GM18868 (cell line): ENCODE data around the gene IGDCC3.
"Not testable (repeated sequence)": the region's sequence is repeated elsewhere in the genome, so short reads cannot be mapped to it uniquely, and the experiment has no call there.

Experiments
- ATAC-seq: cut with Tn5 transposase; IDR thresholded peaks from one replicate; pipeline ENCODE4 v1.9.1; 2021; ENCODE audit warnings: mild to moderate bottlenecking, moderate library complexity; ENCODE audit not compliant: unreplicated experiment

IGDCC3 gene

GRCh38 chr15:65406424-65407000, 28.7 kb upstream of the IGDCC3 start:
- ATAC-seq, result no peak

GRCh38 chr15:65405791-65406423, 28.1 kb upstream of the IGDCC3 start:
- no peak for ATAC-seq

DNA sequence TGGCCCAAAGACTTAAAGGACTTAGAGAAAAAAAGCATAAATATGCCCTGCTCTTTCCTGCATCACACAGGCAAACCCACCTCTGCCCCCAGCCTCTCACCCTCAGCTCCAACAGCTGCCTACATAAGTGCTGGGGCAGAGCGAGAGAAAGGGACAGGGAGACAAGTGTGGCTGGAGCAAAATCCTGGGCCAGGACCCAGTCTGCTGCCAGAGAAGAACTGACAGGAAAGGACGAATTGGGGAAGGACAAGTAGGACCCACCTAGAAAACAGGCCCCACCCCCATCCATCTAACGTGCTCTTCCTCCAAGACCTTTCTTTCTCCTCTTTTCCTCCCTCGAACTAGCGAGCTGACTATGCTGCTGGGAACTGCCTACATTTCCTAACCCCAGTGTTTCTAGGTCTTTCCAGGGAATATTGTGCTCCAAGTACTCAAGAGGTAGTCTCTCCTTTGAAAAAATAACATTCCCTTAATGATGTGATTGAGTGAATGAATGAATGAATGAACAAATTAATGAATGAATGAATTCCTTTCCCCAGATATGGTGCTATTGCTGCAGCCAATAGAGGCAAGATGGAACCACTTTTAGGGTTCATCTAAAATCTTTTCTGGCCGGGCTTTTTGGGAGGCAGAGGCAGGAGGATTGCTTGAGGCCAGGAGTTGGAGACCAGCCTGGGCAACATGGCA, 26.5 kb upstream of the IGDCC3 start:
- no peak for ATAC-seq

- ATAC-seq, result no peak
These were observed 25.2 kb upstream of the IGDCC3 start for GRCh38 chr15:65402961-65403360.

DNA sequence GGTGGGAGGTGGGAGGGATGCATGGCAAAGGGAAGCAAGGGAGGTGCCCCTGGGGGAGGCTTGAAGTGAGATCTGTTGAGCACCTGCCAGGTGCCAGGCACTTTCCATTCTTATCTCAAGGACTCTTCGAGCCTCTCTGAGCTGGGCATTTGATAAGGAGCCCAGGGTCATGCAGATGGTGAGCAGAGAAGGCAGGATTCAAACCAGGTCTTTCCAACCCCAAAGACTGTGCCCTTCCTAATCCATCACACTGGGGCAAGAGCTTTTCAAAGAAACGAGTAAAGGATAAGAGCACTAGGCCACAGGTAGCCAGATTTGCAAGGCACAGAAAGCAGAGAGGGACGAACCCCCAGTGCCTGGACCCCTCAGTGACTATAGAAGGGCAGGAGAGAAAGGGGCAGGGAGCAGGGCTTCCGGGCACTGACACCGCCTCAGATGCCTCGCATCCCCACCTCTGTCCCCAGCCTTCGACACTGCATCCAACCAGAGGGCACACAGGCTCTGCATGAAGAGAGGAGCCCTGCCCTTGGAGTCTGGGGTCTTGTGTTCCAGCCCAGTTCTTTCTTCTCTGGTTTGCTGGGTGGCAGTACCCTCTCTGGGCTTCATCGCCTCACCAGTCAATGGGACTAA, 23.9 kb upstream of the IGDCC3 start:
- no peak for ATAC-seq

DNA sequence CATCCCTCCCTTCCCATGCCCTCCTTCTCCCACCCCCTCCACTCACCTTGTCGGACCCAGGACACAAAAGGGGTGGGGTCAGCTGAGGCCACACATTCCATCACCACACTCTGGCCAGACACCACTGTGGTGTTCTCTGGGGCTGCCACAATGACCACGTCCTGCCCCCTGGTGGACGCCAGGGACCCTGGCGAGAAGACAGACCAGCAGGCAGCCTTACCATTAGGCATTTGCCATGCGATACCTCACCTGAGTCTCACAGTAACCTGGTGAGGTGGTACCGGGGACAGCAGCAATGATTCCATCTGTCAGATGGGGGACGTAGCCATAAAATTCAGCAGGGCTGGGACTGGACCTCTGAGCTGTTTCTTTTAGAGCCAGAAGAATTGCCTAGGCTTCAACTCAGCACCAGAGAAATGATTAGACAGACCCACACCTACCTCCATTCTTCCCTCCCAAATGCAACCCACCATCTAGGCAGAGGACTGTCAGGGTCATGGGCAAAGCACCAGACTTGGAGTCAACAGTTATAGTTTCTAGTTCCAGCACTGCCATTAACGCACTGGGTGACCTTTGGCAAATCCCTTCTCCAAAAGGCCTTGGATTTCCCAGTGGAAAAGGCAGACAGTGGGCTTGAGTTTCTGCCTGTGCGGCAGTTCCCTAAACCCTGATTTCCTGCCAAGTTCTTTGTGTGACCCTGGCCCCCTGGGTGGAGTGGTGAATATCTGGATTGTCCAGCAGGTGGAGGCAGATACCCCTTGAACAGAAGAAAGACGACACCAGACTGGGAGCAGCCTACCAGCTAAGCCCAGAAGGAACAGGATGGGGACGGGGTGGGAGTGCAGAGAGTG, 23.2 kb upstream of the IGDCC3 start:
- no peak for ATAC-seq

- no peak for ATAC-seq
These were observed 22.2 kb upstream of the IGDCC3 start for GRCh38 chr15:65399997-65400396.

- ATAC-seq, result no peak
These were observed 21.4 kb upstream of the IGDCC3 start for GRCh38 chr15:65399001-65399706.

GRCh38 chr15:65398486-65398885, 20.7 kb upstream of the IGDCC3 start:
- ATAC-seq, result not testable (repeated sequence)

DNA sequence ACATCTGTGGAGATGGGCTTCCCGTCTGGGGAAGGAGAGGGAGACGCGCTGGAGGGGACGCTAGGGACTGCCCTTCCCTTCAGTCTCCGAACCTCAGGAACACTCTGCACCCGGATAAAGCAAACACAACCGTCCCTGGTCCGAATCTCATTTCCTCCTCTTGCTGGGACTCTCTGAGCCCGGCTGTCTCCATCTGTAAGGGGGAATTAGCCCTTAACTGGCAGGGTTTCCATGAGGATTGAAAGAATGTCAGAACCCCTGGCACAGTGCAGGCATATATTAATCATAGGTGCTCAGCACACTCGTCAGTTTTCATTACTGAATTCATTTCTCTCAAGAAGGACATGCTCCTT, 19.1 kb upstream of the IGDCC3 start:
- no peak for ATAC-seq

DNA sequence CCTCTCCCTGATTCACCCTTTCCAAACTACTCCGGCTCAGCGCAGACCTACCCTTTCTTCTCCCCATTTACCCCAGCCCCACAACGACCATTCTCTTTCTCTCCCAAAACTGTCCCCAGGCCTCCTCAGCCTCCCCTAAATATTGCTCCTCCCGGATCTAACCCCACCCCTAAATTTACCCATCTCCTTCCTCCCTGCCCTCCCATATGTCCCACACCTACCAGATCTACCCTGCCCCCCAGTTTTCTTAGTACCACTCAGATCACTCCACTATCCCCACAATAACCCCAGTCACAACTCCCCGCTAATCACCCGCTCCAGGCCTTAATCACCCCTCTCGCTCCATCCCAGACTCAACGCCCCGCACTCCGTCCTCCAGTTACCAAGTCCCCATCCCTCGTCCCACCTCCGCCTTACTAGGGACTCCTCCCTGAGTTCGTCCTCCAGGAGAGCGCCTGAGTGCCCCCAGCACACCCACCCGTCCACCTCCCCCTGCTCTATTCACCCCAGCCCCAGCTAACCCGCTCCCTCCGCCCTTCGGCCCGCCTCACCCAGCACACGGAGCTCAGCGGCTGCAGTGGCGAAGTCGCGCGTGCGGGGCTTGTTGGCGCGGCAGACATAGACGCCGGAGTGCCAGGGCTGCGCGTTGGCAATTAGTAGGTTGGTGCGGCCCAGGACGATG, 18.6 kb upstream of the IGDCC3 start:
- ATAC-seq, result no peak

GRCh38 chr15:65395567-65396202, 17.9 kb upstream of the IGDCC3 start:
- ATAC-seq, result no peak

DNA sequence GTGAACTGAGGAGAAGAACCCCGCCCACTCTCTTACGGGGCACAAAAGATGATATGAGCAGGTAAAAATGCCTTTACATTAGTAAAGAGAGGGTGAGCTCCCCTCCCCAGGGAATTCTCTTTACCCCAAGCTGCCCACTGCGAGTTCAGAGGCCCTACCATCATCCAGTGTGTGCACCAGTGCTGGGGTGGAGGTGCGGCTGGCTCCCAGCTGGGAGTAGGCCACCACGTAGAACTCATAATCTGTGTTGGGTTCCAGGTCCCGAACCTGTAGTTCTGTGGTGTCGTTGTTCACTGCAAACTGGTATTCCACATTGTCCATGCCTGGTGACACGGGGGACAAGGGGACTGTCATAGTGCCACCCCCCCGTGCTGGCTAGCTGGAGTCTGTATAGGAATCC, 17.1 kb upstream of the IGDCC3 start:
- ATAC-seq, result no peak

DNA sequence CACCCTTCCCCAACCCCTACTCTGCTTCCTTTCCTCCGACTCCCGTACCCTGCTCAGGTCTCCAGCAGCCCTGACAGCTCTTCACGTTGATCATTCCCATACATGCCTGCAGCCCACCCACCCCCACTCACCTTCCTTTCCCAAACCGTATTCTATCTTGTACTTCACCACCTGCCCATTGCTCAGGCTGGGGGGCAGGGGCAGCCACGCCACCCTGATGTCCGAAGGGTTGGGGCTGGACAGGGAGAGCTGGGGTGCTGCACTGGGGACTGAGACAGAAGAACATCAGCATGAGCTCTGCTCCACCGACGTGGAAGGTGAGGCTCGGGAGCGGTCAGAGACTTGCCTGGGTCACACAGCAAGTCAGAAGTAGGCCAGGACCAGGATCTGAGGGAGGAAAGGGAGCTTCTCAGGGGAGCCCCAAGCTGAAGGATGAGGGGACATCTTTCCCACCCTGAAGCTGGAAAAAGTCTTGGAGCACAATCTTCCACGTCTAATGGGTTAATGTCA, 16.5 kb upstream of the IGDCC3 start:
- ATAC-seq, result no peak

GRCh38 chr15:65393557-65393956, 15.8 kb upstream of the IGDCC3 start:
- ATAC-seq, result no peak

DNA sequence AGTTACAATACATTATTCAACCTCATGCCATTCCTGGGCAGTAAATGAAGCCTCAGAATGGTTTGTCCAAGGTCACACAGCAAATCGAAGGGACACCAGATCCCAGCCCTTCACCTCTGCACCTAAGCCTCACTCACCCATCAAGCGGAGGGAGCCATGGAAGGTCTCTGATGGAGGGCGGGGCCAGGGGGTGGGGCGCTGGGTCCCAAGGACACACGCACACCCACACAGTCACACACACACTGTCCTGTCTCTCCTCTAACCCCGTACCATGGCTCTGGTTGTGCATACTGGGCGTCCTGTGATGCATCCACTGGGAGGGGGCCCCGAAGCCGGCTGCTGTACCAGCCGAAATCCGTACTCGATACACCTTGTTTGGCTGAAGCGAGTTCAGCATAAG, 15.3 kb upstream of the IGDCC3 start:
- ATAC-seq, result no peak

GRCh38 chr15:65392368-65392767, 14.6 kb upstream of the IGDCC3 start:
- ATAC-seq, result no peak

- no peak for ATAC-seq
These were observed 13.9 kb upstream of the IGDCC3 start for GRCh38 chr15:65391732-65392131.

GRCh38 chr15:65390447-65390846, 12.6 kb upstream of the IGDCC3 start:
- no peak for ATAC-seq
